Measurements from ENCODE around the gene RTBDN. TPM values are rescaled to one million over a fixed set of nuclear protein-coding genes. Genes with fewer than 3 reads are reported as not detected.

RTBDN gene
- total and polyA plus RNA-seq, 8 donors, result 0.19 to 4.6 (median 0.66) TPM; not detected in 2

DNA sequence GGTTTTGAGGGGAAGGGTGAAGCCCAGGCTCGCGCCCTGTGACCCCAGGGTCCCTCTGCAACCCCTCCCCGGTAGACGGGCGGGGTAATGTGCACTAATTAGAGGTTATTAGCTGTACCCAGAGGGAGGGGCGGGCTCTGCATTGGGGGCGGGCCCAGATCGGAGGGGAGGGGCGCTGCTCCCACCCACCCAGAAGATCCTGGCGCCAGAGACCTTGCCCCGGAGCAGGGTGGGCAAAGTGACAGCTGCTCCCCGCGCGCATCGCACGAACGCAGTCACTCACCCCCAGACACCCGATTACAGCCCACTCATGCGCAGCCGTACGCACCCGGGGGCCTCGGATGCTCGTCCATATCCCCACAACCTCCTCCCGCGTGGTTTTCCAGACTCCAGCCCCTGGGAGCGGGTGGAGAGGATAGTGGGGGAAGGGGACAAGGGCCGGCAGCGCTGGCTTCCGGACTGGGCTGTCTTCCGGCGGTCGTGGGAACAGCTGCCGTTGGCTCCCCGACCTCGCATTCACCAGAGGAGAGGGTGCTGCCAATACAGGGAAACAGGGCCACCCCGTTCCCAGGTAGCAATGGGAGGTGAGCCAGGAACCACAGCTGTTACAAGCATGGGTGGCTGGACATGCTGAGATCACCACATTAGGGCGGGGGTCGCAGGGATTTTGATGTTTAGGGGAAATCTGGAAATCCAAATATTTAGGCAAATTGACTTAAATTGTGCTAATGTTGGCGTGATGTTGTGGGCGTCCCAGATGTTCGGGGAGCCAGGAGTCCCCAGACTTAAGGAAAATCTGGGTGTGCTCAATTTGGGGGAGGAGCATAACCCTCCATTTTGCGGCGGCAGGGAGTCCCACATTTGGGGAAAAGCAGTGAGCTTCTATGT, 56.1 kb downstream of the RTBDN start:
- peak overlapping the region; percentile 76 to 97 (median 94) for H3K27ac ChIP-seq
- no peaks in the 10 kb centered on the region for H3K9me3 ChIP-seq
- H3K36me3 ChIP-seq, result no peaks in the 10 kb centered on the region
- DNase-seq, result peak; percentile 83 to 95 (median 91)
- H3K4me1 ChIP-seq, result peaks cover 5 to 23% (median 16%) of the 10 kb centered on the region in 3 donors
- TF ChIP-seq, protein P1, sequence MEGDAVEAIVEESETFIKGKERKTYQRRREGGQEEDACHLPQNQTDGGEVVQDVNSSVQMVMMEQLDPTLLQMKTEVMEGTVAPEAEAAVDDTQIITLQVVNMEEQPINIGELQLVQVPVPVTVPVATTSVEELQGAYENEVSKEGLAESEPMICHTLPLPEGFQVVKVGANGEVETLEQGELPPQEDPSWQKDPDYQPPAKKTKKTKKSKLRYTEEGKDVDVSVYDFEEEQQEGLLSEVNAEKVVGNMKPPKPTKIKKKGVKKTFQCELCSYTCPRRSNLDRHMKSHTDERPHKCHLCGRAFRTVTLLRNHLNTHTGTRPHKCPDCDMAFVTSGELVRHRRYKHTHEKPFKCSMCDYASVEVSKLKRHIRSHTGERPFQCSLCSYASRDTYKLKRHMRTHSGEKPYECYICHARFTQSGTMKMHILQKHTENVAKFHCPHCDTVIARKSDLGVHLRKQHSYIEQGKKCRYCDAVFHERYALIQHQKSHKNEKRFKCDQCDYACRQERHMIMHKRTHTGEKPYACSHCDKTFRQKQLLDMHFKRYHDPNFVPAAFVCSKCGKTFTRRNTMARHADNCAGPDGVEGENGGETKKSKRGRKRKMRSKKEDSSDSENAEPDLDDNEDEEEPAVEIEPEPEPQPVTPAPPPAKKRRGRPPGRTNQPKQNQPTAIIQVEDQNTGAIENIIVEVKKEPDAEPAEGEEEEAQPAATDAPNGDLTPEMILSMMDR (IDR thresholded peaks at IDR 0.05), result no peak
- peak; percentile 47 to 67 (median 55) for ATAC-seq
- H3K4me3 ChIP-seq, result peak overlapping the region; percentile 53 to 84 (median 69)
- intact Hi-C loops (cut with DNase I), result no loop called here
- 1 to 2% methylated on average over 39 to 44 of the region's 44 CpGs for WGBS, 2 donors
- no peaks in the 10 kb centered on the region for H3K27me3 ChIP-seq
- no peak for FAIRE-seq

DNA sequence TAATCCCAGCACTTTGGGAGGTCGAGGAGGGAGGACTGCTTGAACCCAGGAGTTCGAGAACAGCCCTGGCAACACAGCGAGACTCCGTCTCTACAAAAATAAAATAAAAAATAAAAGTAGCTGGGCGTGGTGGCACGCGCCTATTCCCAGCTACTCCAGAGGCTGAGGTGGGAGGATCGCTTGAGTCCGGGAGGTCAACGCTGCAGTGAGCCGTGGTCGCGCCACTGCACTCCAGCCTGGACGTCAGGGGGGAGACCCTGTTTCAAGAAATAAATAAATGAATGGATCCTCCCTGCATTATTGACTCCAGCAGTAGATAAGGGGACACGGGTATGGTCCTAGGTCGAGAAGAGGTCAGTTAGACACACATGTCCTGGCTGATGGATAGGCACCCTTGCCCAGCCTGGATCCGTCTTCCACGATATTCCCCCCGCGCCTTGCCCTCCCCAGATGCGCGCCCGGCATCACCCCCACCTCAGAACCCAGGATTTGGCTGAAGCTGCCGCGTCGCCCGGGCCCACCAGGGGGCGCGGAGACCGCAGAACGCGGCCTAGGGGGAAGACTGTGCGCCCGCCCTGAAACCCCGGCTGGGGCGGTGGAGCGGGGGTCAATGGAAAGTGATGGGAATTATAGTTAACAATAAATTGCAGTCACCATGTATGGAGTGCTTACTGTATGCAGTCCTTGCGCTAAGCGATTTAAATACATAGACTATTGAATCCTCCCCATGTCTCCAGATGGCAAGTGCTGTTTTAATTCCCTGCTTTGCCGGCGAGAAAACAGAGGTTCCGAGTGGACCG, 57.0 kb downstream of the RTBDN start:
- peaks cover 5 to 19% (median 10%) of the 10 kb centered on the region in 3 donors for H3K4me1 ChIP-seq
- H3K36me3 ChIP-seq, result no peaks in the 10 kb centered on the region
- FAIRE-seq (no peak), DNase-seq (peak; percentile 73 to 95 (median 85)), ATAC-seq (peak; percentile 47 to 71 (median 60))
- intact Hi-C loops (cut with DNase I), result loop anchor here in 1 of 3 donors (2.0 kb wide), 1 partner anchor 19 kb away; no protein-coding TSS in a partner anchor
- peak overlapping the region; percentile 53 to 84 (median 69) for H3K4me3 ChIP-seq
- no peaks in the 10 kb centered on the region for H3K27me3 ChIP-seq
- H3K27ac ChIP-seq, result peak overlapping the region; percentile 76 to 97 (median 94)
- H3K9me3 ChIP-seq, result no peaks in the 10 kb centered on the region
- 10 to 11% methylated on average over 43 of the region's 43 CpGs for WGBS, 2 donors
- TF ChIP-seq, protein P1 (IDR thresholded peaks at IDR 0.05), result peak; percentile 85 to 94 (median 89)

Small RNA genes lying within 50 kb of the gene (microRNA-seq; reads per million reads assigned to microRNA genes)
- gene MIR5684, result 0 reads per million in 2 donors
- gene MIR6794, result 0 to 0.39 reads per million in 2 donors

Other genes with a start within 250 kb of the RTBDN start
- 1 to 10 TPM; 3.3 to 7.0 (median 4.1) TPM for gene ZNF490, start 223.8 kb downstream of the RTBDN start, total RNA-seq
- under 1 TPM; 0.38 to 0.65 TPM for gene ZNF490, start 223.8 kb downstream of the RTBDN start, polyA plus RNA-seq
- 10 to 100 TPM in 5 of 6 donors, 1 to 10 TPM in 1; 10.0 to 16.7 (median 12.3) TPM for gene ZNF791, start 223.7 kb downstream of the RTBDN start, total RNA-seq
- 1 to 10 TPM; 6.1 to 6.3 TPM for gene ZNF791, start 223.7 kb downstream of the RTBDN start, polyA plus RNA-seq
- gene MAN2B1, start 167.8 kb downstream of the RTBDN start, total RNA-seq, result 10 to 100 TPM; 33.2 to 92.8 (median 59.2) TPM
- gene MAN2B1, start 167.8 kb downstream of the RTBDN start, polyA plus RNA-seq, result 10 to 100 TPM; 30.2 to 48.2 TPM
- 1 to 10 TPM; 3.5 to 8.8 (median 5.7) TPM for gene WDR83, start 167.8 kb downstream of the RTBDN start, total RNA-seq
- 10 to 100 TPM; 25.6 to 28.1 TPM for gene WDR83, start 167.8 kb downstream of the RTBDN start, polyA plus RNA-seq
- 10 to 100 TPM; 36.0 to 53.2 (median 47.7) TPM for gene DHPS, start 152.7 kb downstream of the RTBDN start, total RNA-seq
- gene DHPS, start 152.7 kb downstream of the RTBDN start, polyA plus RNA-seq, result 10 to 100 TPM; 78.8 to 85.7 TPM
- not detected for gene GNG14, start 146.6 kb downstream of the RTBDN start, total RNA-seq
- gene GNG14, start 146.6 kb downstream of the RTBDN start, polyA plus RNA-seq, result not detected
- gene FBXW9, start 137.9 kb downstream of the RTBDN start, total RNA-seq, result 1 to 10 TPM; 3.1 to 5.0 (median 4.2) TPM
- 1 to 10 TPM; 5.6 to 8.5 TPM for gene FBXW9, start 137.9 kb downstream of the RTBDN start, polyA plus RNA-seq
- gene TNPO2, start 110.6 kb downstream of the RTBDN start, total RNA-seq, result 10 to 100 TPM; 15.7 to 29.5 (median 20.8) TPM
- 10 to 100 TPM; 29.0 to 37.2 TPM for gene TNPO2, start 110.6 kb downstream of the RTBDN start, polyA plus RNA-seq
- gene TRIR, start 99.9 kb downstream of the RTBDN start, total RNA-seq, result 10 to 100 TPM; 49.2 to 86.5 (median 63.0) TPM
- gene TRIR, start 99.9 kb downstream of the RTBDN start, polyA plus RNA-seq, result 100 to 1,000 TPM; 163 to 191 TPM
- gene GET3, start 97.1 kb downstream of the RTBDN start, total RNA-seq, result 10 to 100 TPM; 16.6 to 34.5 (median 27.9) TPM
- 10 to 100 TPM; 34.8 to 48.2 TPM for gene GET3, start 97.1 kb downstream of the RTBDN start, polyA plus RNA-seq
- not detected for gene BEST2, start 82.8 kb downstream of the RTBDN start, total RNA-seq
- gene BEST2, start 82.8 kb downstream of the RTBDN start, polyA plus RNA-seq, result not detected
- 10 to 100 TPM; 37.7 to 60.9 (median 49.0) TPM for gene HOOK2, start 59.0 kb downstream of the RTBDN start, total RNA-seq
- 100 to 1,000 TPM; 268 to 300 TPM for gene HOOK2, start 59.0 kb downstream of the RTBDN start, polyA plus RNA-seq
- gene JUNB, start 43.1 kb downstream of the RTBDN start, total RNA-seq, result 100 to 1,000 TPM in 2 of 6 donors, 10 to 100 TPM in 4; 41.6 to 109 (median 70.7) TPM
- 100 to 1,000 TPM; 172 to 206 TPM for gene JUNB, start 43.1 kb downstream of the RTBDN start, polyA plus RNA-seq
- 100 to 1,000 TPM in 4 of 6 donors, 10 to 100 TPM in 2; 77.5 to 109 (median 103) TPM for gene PRDX2, start 32.8 kb downstream of the RTBDN start, total RNA-seq
- 100 to 1,000 TPM in 1 of 2 donors, 10 to 100 TPM in 1; 75.8 to 172 TPM for gene PRDX2, start 32.8 kb downstream of the RTBDN start, polyA plus RNA-seq
- gene THSD8, start 32.5 kb downstream of the RTBDN start, total RNA-seq, result 1 to 10 TPM in 5 of 6 donors, under 1 TPM in 1; 0.90 to 3.9 (median 2.1) TPM
- gene THSD8, start 32.5 kb downstream of the RTBDN start, polyA plus RNA-seq, result 1 to 10 TPM; 1.3 to 2.0 TPM
- gene RNASEH2A, start 28.0 kb downstream of the RTBDN start, total RNA-seq, result 1 to 10 TPM; 1.7 to 6.0 (median 3.0) TPM
- 1 to 10 TPM; 3.9 to 5.5 TPM for gene RNASEH2A, start 28.0 kb downstream of the RTBDN start, polyA plus RNA-seq
- gene MAST1, start 3.9 kb upstream of the RTBDN start, total RNA-seq, result 1 to 10 TPM in 1 of 6 donors, under 1 TPM in 5; 0.23 to 1.1 (median 0.84) TPM
- 1 to 10 TPM; 5.8 to 7.3 TPM for gene MAST1, start 3.9 kb upstream of the RTBDN start, polyA plus RNA-seq
- 10 to 100 TPM; 16.2 to 35.9 (median 20.5) TPM for gene DNASE2, start 46.9 kb upstream of the RTBDN start, total RNA-seq
- gene DNASE2, start 46.9 kb upstream of the RTBDN start, polyA plus RNA-seq, result 10 to 100 TPM in 1 of 2 donors, 1 to 10 TPM in 1; 9.4 to 21.0 TPM
- gene KLF1, start 52.6 kb upstream of the RTBDN start, total RNA-seq, result under 1 TPM in 2 of 6 donors, not detected in 4; 0.12 to 0.22 TPM
- not detected for gene KLF1, start 52.6 kb upstream of the RTBDN start, polyA plus RNA-seq
- gene GCDH, start 56.6 kb upstream of the RTBDN start, total RNA-seq, result 10 to 100 TPM in 3 of 6 donors, 1 to 10 TPM in 3; 6.3 to 17.2 (median 11.7) TPM
- gene GCDH, start 56.6 kb upstream of the RTBDN start, polyA plus RNA-seq, result 10 to 100 TPM; 19.2 to 27.1 TPM
- not detected for gene SYCE2, start 84.7 kb upstream of the RTBDN start, total RNA-seq
- under 1 TPM in 1 of 2 donors, not detected in 1; 0.19 TPM for gene SYCE2, start 84.7 kb upstream of the RTBDN start, polyA plus RNA-seq
- 10 to 100 TPM; 19.4 to 46.0 (median 29.0) TPM for gene FARSA, start 99.1 kb upstream of the RTBDN start, total RNA-seq
- gene FARSA, start 99.1 kb upstream of the RTBDN start, polyA plus RNA-seq, result 10 to 100 TPM; 30.4 to 31.0 TPM
- gene CALR, start 104.0 kb upstream of the RTBDN start, total RNA-seq, result 100 to 1,000 TPM; 279 to 681 (median 373) TPM
- 100 to 1,000 TPM; 132 to 263 TPM for gene CALR, start 104.0 kb upstream of the RTBDN start, polyA plus RNA-seq
- 10 to 100 TPM; 35.0 to 60.2 (median 45.9) TPM for gene RAD23A, start 111.3 kb upstream of the RTBDN start, total RNA-seq
- 10 to 100 TPM; 91.5 to 99.1 TPM for gene RAD23A, start 111.3 kb upstream of the RTBDN start, polyA plus RNA-seq
- gene GADD45GIP1, start 122.6 kb upstream of the RTBDN start, total RNA-seq, result 10 to 100 TPM in 3 of 6 donors, 1 to 10 TPM in 3; 6.0 to 10.7 (median 9.8) TPM
- gene GADD45GIP1, start 122.6 kb upstream of the RTBDN start, polyA plus RNA-seq, result 10 to 100 TPM; 25.3 to 37.4 TPM
- under 1 TPM in 3 of 6 donors, not detected in 3; 0.12 to 0.23 (median 0.12) TPM for gene DAND5, start 135.0 kb upstream of the RTBDN start, total RNA-seq
- gene DAND5, start 135.0 kb upstream of the RTBDN start, polyA plus RNA-seq, result under 1 TPM in 1 of 2 donors, not detected in 1; 0.16 TPM
- 10 to 100 TPM; 30.9 to 45.1 (median 36.0) TPM for gene NFIX, start 160.9 kb upstream of the RTBDN start, total RNA-seq
- 10 to 100 TPM in 1 of 2 donors, 1 to 10 TPM in 1; 8.3 to 16.6 TPM for gene NFIX, start 160.9 kb upstream of the RTBDN start, polyA plus RNA-seq

Measured in pancreas (tissue), 10 donors.